WTC11 (cell line): ENCODE measurements around the gene GNL1. TPM values are rescaled to one million over a fixed set of nuclear protein-coding genes. Genes with fewer than 3 reads are reported as not detected.

Source experiments
- microRNA-seq: library from miRNA; unstranded; fragments of <30 nt; microRNA quantifications from one replicate; pipeline ENCODE4 v1.2.0, GENCODE V29; 2022; ENCODE audit warnings: borderline number of aligned reads
- total RNA-seq: library from RNA; stranded (reverse); gene quantifications from 3 replicates; pipeline ENCODE4 v1.2.3, GENCODE V29; 2021

Gene GNL1
- total RNA-seq, 1 experiment from 2014 or later: 85.7 TPM

Small RNA genes lying within 50 kb of the gene (microRNA-seq; reads per million reads assigned to microRNA genes)
- gene MIR877: 255 reads per million, percentile 77 among the genes with 10 or more reads in this experiment

Other genes with a start within 250 kb of the GNL1 start
- 22.7 to 24.9 TPM (median 24.0 TPM) in 3 replicates for gene TRIM39, start 229.6 kb downstream of the GNL1 start, total RNA-seq
- gene RPP21, start 211.3 kb downstream of the GNL1 start, total RNA-seq: 64.1 to 75.5 TPM (median 72.8 TPM) in 3 replicates
- 44.6 to 49.0 TPM (median 44.7 TPM) in 3 replicates for gene HLA-E, start 67.0 kb downstream of the GNL1 start, total RNA-seq
- gene PRR3, start 806 bp upstream of the GNL1 start, total RNA-seq: 10.1 to 13.1 TPM (median 10.8 TPM) in 3 replicates
- gene ABCF1, start 15.0 kb upstream of the GNL1 start, total RNA-seq: 98.7 to 102 TPM (median 101 TPM) in 3 replicates
- 83.1 to 90.5 TPM (median 85.5 TPM) in 3 replicates for gene PPP1R10, start 60.8 kb upstream of the GNL1 start, total RNA-seq
- gene MRPS18B, start 61.4 kb upstream of the GNL1 start, total RNA-seq: 56.4 to 67.8 TPM (median 57.6 TPM) in 3 replicates
- gene ATAT1, start 70.4 kb upstream of the GNL1 start, total RNA-seq: 19.3 to 21.7 TPM (median 20.3 TPM) in 3 replicates
- gene C6orf136, start 90.6 kb upstream of the GNL1 start, total RNA-seq: 21.8 to 26.5 TPM (median 25.5 TPM) in 3 replicates
- 27.3 to 32.2 TPM (median 30.6 TPM) in 3 replicates for gene DHX16, start 116.5 kb upstream of the GNL1 start, total RNA-seq
- 25.6 to 36.5 TPM (median 26.2 TPM) in 3 replicates for gene PPP1R18, start 130.2 kb upstream of the GNL1 start, total RNA-seq
- gene NRM, start 134.5 kb upstream of the GNL1 start, total RNA-seq: 31.2 to 33.3 TPM (median 31.3 TPM) in 3 replicates
- gene MDC1, start 160.8 kb upstream of the GNL1 start, total RNA-seq: 95.9 to 100 TPM (median 97.9 TPM) in 3 replicates
- 1,503 to 1,570 TPM (median 1,542 TPM) in 3 replicates for gene TUBB, start 163.9 kb upstream of the GNL1 start, total RNA-seq
- 110 to 121 TPM (median 120 TPM) in 3 replicates for gene FLOT1, start 186.2 kb upstream of the GNL1 start, total RNA-seq
- 61.2 to 82.4 TPM (median 61.5 TPM) in 3 replicates for gene IER3, start 188.1 kb upstream of the GNL1 start, total RNA-seq